Coronary artery (tissue), 2 donors: ENCODE results near the gene ZNF714.

Experiments used
- DNase-seq: peaks from one replicate; pipeline ENCODE4 v3.0.0-alpha.2; 2017; ENCODE audit warnings: low spot score
- H3K27ac ChIP-seq, 2 donors: fragments of 200-600 bp; sonication (generic); one replicate each; pipeline ENCODE4 v1.5.1; 2016 to 2019
- H3K4me3 ChIP-seq: fragments of 200-600 bp; sonication (generic); 2 replicates; pipeline ENCODE4 v1.5.1; 2016; ENCODE audit warnings: mild to moderate bottlenecking, moderate library complexity
- TF ChIP-seq, protein P1 (sequence below): fragments of 200-600 bp; sonication (generic); IDR thresholded peaks from one replicate; pipeline ENCODE4 v1.5.1; 2019; ENCODE audit warnings: antibody characterized with exemption

Gene ZNF714

DNA sequence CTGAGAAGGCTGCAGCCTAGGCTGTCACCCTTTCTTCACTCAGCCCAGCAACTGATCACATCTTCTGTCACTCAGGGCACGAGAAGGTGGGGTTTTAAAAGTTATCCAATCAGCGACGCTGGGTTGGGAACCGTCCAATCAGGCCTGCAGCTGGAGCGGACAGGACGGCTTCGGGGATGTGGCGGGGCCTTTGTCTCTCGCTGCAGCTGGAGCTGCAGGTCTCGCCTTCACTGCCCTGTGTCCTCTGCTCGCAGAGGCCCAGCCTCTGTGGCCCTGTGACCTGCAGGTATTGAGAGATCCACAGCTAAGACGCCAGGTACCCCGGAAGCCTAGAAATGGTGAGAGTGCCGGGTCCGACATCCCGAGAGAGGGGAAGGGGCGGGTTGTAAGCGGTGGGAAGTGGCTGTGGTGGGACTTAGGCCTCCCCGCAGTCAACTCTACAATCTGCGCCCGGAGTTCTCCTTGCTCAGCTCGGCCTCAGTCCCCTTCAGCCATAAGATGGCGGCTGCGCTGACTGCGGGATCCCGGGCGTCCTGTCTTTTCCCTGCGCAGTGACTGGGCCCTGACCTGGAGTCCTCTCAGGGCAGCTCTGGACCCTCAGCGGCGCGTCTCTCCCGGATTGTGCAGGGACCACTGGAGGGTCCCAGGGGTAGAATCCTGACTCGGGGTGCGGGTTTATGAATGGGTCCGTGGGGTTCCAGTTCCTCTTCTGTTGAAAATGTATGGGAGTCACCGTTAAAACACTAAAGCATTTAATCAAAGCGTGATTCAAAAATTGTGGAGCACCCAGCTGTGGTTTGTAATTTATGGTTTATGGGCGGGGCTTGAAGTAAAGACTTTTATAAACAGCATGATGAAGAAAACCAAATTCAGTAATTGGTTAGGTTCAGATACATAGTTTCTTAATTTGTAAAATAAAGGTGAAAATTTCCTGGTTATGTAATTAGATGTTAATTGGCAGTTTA lies at the start of gene ZNF714:
TSS of gene ZNF714 (plus strand) at position 193 of the 965 bp plus-strand sequence. CDS start 16,066 bp downstream, outside the sequence.
- TF ChIP-seq, protein P1, sequence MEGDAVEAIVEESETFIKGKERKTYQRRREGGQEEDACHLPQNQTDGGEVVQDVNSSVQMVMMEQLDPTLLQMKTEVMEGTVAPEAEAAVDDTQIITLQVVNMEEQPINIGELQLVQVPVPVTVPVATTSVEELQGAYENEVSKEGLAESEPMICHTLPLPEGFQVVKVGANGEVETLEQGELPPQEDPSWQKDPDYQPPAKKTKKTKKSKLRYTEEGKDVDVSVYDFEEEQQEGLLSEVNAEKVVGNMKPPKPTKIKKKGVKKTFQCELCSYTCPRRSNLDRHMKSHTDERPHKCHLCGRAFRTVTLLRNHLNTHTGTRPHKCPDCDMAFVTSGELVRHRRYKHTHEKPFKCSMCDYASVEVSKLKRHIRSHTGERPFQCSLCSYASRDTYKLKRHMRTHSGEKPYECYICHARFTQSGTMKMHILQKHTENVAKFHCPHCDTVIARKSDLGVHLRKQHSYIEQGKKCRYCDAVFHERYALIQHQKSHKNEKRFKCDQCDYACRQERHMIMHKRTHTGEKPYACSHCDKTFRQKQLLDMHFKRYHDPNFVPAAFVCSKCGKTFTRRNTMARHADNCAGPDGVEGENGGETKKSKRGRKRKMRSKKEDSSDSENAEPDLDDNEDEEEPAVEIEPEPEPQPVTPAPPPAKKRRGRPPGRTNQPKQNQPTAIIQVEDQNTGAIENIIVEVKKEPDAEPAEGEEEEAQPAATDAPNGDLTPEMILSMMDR: no peak
- peak within 1 kb of the TSS in 1 of 2 donors; percentile 32 for H3K27ac ChIP-seq
- peak; percentile 87 for DNase-seq
- peak within 1 kb of the TSS; percentile 76 for H3K4me3 ChIP-seq

- no peak for DNase-seq
- Histone ChIP-seq H3K4me3 (no peak overlapping the region), H3K27ac (no peak overlapping the region)
- TF ChIP-seq, protein P1: no peak
Measured at GRCh38 chr19:21045028-21045427, 37.0 kb upstream of the ZNF714 start.

DNA sequence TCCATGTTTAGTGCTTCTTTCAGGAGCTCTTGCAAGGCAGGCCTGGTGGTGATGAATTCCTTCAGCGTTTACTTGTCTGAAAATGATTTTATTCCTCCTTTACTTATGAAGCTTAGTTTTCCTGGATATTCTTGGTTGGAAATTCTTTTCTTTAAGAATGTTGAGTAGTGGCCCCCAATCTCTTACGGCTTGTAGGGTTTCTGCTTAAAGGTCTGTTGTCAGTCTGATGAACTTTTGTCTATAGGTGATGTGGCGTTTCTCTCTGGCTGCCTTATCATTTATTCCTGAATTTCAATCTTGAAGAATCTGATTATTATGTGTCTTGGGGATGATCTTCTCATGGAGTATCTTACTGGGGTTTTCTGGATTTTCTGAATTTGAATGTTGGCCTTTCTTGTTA lies 35.5 kb upstream of the ZNF714 start:
- Histone ChIP-seq H3K27ac (no peak overlapping the region), H3K4me3 (no peak overlapping the region)
- TF ChIP-seq, protein P1: no peak
- no peak for DNase-seq

DNA sequence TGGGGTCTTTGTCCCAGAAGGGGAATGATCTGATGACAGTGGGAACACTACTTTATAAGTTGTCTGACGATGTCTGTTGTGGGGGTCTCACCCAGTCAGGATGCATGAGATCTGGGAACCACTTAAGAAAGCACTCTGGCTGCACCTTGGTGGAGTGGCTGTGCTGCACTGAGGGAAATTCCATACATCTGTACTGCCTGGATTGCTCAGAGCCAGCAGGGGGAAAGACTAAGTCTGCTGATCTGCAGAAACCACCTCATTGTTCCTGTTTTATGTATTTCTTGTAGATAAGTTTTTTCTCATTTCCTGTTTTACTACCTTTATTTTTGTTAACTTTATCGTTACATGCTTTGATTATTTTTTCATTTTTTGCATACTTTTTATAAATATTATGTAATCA lies 34.3 kb upstream of the ZNF714 start:
- Histone ChIP-seq H3K27ac (no peak overlapping the region), H3K4me3 (no peak overlapping the region)
- TF ChIP-seq, protein P1: no peak
- DNase-seq: no peak

DNA sequence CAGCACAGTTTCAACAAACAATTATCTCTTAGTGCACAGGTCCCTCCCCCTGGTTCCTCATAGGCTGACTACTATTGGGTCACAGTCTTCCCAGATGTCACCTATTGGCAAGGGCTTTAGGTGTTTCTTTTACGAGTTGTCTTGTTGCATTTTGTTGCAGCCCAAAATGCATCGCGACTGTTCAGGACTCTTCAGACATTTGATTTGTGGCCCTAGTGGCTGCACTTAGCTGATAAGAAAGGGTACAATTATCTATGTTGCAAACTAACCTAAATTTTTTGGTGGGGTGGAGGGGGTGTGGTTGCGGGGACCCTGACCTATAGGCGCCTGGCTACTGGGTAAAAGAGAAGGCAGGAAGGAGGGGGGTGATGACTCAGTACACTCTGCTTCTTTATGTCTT lies 29.1 kb upstream of the ZNF714 start:
- H3K4me3 ChIP-seq: no peak overlapping the region
- no peak for DNase-seq
- no peak overlapping the region for H3K27ac ChIP-seq
- TF ChIP-seq, protein P1: no peak

DNA sequence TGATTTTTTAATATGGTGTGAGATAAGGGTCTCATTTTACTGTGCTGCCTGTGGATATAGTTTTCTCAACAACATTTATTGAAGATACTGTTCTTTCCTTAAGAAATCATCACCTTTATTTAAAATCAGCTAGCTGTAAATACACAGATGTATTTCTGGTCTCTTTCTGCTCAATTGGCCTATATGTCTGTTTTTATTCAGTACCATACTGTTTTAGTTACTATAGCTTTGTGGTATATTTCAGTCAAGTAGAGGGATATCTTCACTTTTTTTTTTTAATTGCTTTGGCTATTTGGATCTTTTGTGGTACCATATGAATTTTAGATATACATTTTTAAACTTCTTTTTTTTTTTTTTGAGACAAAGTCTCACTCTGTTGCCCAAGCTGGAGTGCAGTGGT lies 16.7 kb upstream of the ZNF714 start:
- TF ChIP-seq, protein P1: no peak
- no peak for DNase-seq
- Histone ChIP-seq H3K27ac (no peak overlapping the region), H3K4me3 (no peak overlapping the region)

DNA sequence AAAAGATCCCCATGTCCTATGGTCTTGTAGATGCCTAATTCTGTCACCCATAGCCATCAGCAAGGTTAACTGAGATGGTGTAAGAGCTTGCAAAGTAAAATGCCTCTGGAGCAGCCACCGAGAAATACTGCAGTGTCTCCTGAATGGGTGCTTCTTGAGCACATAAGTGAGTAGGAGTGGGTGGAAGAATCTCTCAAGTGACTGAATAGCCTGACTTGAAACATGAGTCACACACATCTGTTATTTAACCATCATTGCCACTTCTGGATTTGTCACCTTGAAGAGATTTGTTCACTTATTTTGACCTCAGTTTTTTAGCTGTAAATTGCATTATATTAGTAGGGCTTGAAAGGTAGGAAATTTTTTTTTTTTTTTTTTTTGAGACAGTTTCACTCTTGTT lies 2.3 kb downstream of the ZNF714 start:
- no peak for DNase-seq
- TF ChIP-seq, protein P1: no peak
- Histone ChIP-seq H3K4me3 (no peak overlapping the region), H3K27ac (no peak overlapping the region)
